Urinary bladder (tissue), 4 donors: ENCODE measurements around the gene TMA7B. TPM values are rescaled to one million over a fixed set of nuclear protein-coding genes. Genes with fewer than 3 reads are reported as not detected.

ENCODE experiments used
- DNase-seq: peaks from one replicate; pipeline ENCODE4 v3.0.0-alpha.2; 2015; ENCODE audit errors: extremely low spot score
- H3K27ac ChIP-seq: one replicate; pipeline ENCODE4 v1.5.1; 2013; ENCODE audit warnings: low read depth, mild to moderate bottlenecking, moderate library complexity
- H3K36me3 ChIP-seq: one replicate; pipeline ENCODE4 v1.6.1; 2013; ENCODE audit warnings: mild to moderate bottlenecking, moderate library complexity; ENCODE audit not compliant: insufficient read depth
- H3K4me1 ChIP-seq: one replicate; pipeline ENCODE4 v1.6.1; 2013; ENCODE audit warnings: mild to moderate bottlenecking, moderate library complexity; ENCODE audit not compliant: insufficient read depth
- H3K4me3 ChIP-seq: one replicate; pipeline ENCODE4 v1.5.1; 2013; ENCODE audit warnings: low read depth, low read length
- WGBS: extraction: QIAGEN DNeasy Blood & Tissue Kit; methylation state at CpG from one replicate; pipeline ENCODE4 v1.1.7; 2013; 5-methylcytosine and 5-hydroxymethylcytosine counted together
- polyA plus RNA-seq: library from polyadenylated mRNA; stranded (reverse); fragments of 200-250 nt; gene quantifications from one replicate; pipeline ENCODE4 v1.2.3, GENCODE V29; 2013
- total RNA-seq: library from RNA; depleted of rRNA; stranded (reverse); fragments of >200 nt; gene quantifications from one replicate; pipeline ENCODE4 v1.2.3, GENCODE V29; 2014
- donor health status: healthy with polysubstance abuse.
- donor health status: healthy.

Gene TMA7B
- total and polyA plus RNA-seq, 2 donors, result 0.26 TPM; not detected in 1

GRCh38 chr22:40000171-40000570, 40.0 kb downstream of the TMA7B start:
- no peak for DNase-seq
- H3K4me3 ChIP-seq, result no peak overlapping the region
- no peaks in the 10 kb centered on the region for H3K36me3 ChIP-seq
- H3K27ac ChIP-seq, result no peak overlapping the region
- 93% methylated on average over 5 of the region's 5 CpGs for WGBS
- H3K4me1 ChIP-seq, result no peaks in the 10 kb centered on the region

- 91% methylated on average over 4 of the region's 4 CpGs for WGBS
- no peak for DNase-seq
- no peak overlapping the region for H3K27ac ChIP-seq
- no peaks in the 10 kb centered on the region for H3K36me3 ChIP-seq
- H3K4me3 ChIP-seq, result no peak overlapping the region
- H3K4me1 ChIP-seq, result no peaks in the 10 kb centered on the region
These were observed 40.9 kb downstream of the TMA7B start for GRCh38 chr22:40001106-40001505.

GRCh38 chr22:40001800-40002577, 41.8 kb downstream of the TMA7B start:
- no peaks in the 10 kb centered on the region for H3K4me1 ChIP-seq
- WGBS, result 59% methylated on average over 14 of the region's 14 CpGs
- no peak overlapping the region for H3K4me3 ChIP-seq
- H3K27ac ChIP-seq, result no peak overlapping the region
- no peaks in the 10 kb centered on the region for H3K36me3 ChIP-seq
- no peak for DNase-seq

- whole genome bisulfite sequencing, result 81% methylated on average over 6 of the region's 6 CpGs
- no peak for DNase-seq
- H3K36me3 ChIP-seq, result no peaks in the 10 kb centered on the region
- no peak overlapping the region for H3K27ac ChIP-seq
- H3K4me3 ChIP-seq, result no peak overlapping the region
- no peaks in the 10 kb centered on the region for H3K4me1 ChIP-seq
These were observed 42.9 kb downstream of the TMA7B start for GRCh38 chr22:40002935-40003715.

GRCh38 chr22:40004836-40005235, 44.6 kb downstream of the TMA7B start:
- no peaks in the 10 kb centered on the region for H3K4me1 ChIP-seq
- WGBS, result 73% methylated on average over 6 of the region's 6 CpGs
- no peak overlapping the region for H3K27ac ChIP-seq
- no peak for DNase-seq
- H3K36me3 ChIP-seq, result no peaks in the 10 kb centered on the region
- H3K4me3 ChIP-seq, result no peak overlapping the region

GRCh38 chr22:40006641-40007040, 46.4 kb downstream of the TMA7B start:
- no peaks in the 10 kb centered on the region for H3K36me3 ChIP-seq
- no peak overlapping the region for H3K27ac ChIP-seq
- no peaks in the 10 kb centered on the region for H3K4me1 ChIP-seq
- 78% methylated on average over 8 of the region's 8 CpGs for WGBS
- no peak overlapping the region for H3K4me3 ChIP-seq
- DNase-seq, result no peak

GRCh38 chr22:40007853-40008710, 47.9 kb downstream of the TMA7B start:
- Histone ChIP-seq H3K27ac (no peak overlapping the region), H3K4me1 (no peaks in the 10 kb centered on the region), H3K36me3 (no peaks in the 10 kb centered on the region), H3K4me3 (no peak overlapping the region)
- DNase-seq, result no peak
- WGBS, result 71% methylated on average over 27 of the region's 27 CpGs

- H3K27ac ChIP-seq, result peak overlapping the region; percentile 11
- 70% methylated on average over 10 of the region's 10 CpGs for WGBS
- H3K4me3 ChIP-seq, result no peak overlapping the region
- no peak for DNase-seq
- H3K4me1 ChIP-seq, result no peaks in the 10 kb centered on the region
- no peaks in the 10 kb centered on the region for H3K36me3 ChIP-seq
These were observed 48.6 kb downstream of the TMA7B start for GRCh38 chr22:40008726-40009291.

- 18% methylated on average over 11 of the region's 11 CpGs for WGBS
- no peak overlapping the region for H3K27ac ChIP-seq
These were observed 49.1 kb downstream of the TMA7B start for GRCh38 chr22:40009292-40009774.

GRCh38 chr22:40009951-40010671, 49.9 kb downstream of the TMA7B start:
- Histone ChIP-seq H3K4me1 (no peaks in the 10 kb centered on the region), H3K4me3 (no peak overlapping the region), H3K36me3 (no peaks in the 10 kb centered on the region), H3K27ac (no peak overlapping the region)
- WGBS, result 41% methylated on average over 24 of the region's 24 CpGs
- DNase-seq, result no peak

More at GRCh38 chr22:40009292-40009774, 49.1 kb downstream of the TMA7B start:
- DNase-seq, result no peak
- Histone ChIP-seq H3K4me3 (no peak overlapping the region), H3K36me3 (no peaks in the 10 kb centered on the region), H3K4me1 (no peaks in the 10 kb centered on the region)

- WGBS, result 79% methylated on average over 6 of the region's 6 CpGs
- H3K27ac ChIP-seq, result no peak overlapping the region
These were observed 50.5 kb downstream of the TMA7B start for GRCh38 chr22:40010746-40011145.

More at GRCh38 chr22:40010746-40011145, 50.5 kb downstream of the TMA7B start:
- H3K36me3 ChIP-seq, result no peaks in the 10 kb centered on the region
- no peak overlapping the region for H3K4me3 ChIP-seq
- H3K4me1 ChIP-seq, result no peaks in the 10 kb centered on the region
- DNase-seq, result no peak
